Esophagus muscularis mucosa (tissue), 4 donors: Measurements from ENCODE around the gene GPC5. TPM values are rescaled to one million over a fixed set of nuclear protein-coding genes. Genes with fewer than 3 reads are reported as not detected.

Experiments used
- DNase-seq: peaks from one replicate; pipeline ENCODE4 v3.0.0-alpha.2; 2017; ENCODE audit errors: extremely low spot score
- H3K27ac ChIP-seq, 4 donors: fragments of 200-600 bp; sonication (generic); replicated peaks in 1 of 4; 1 replicate in 3 of 4; 2 replicates in 1 of 4; pipeline ENCODE4 v1.5.1; 2016 to 2019; ENCODE audit warnings: mild to moderate bottlenecking in 1 of 4
- H3K27me3 ChIP-seq, 4 donors: fragments of 200-600 bp; sonication (generic); one replicate each; pipeline versions ENCODE4 v1.5.1 to v1.6.0; 2016 to 2019
- H3K36me3 ChIP-seq, 4 donors: fragments of 200-600 bp; sonication (generic); one replicate each; pipeline ENCODE4 v1.5.1; 2016 to 2019
- H3K4me1 ChIP-seq, 4 donors: fragments of 200-600 bp; sonication (generic); one replicate each; pipeline ENCODE4 v1.5.1; 2016 to 2019
- H3K4me3 ChIP-seq, 4 donors: fragments of 200-600 bp; sonication (generic); 1 replicate in 2 of 4; 2 replicates in 2 of 4; pipeline ENCODE4 v1.5.1; 2016 to 2019; ENCODE audit warnings: mild to moderate bottlenecking in 4 of 4, moderate library complexity in 1 of 4
- H3K9me3 ChIP-seq, 4 donors: fragments of 200-600 bp; sonication (generic); 1 replicate in 3 of 4; 2 replicates in 1 of 4; pipeline ENCODE4 v1.5.1; 2016 to 2019
- EP300 ChIP-seq: sonication (generic); formaldehyde crosslinking; IDR thresholded peaks from one replicate; pipeline ENCODE4 v1.6.1; 2017; ENCODE audit warnings: antibody characterized with exemption
- POLR2A ChIP-seq: fragments of 450-650 bp; IDR thresholded peaks from one replicate; pipeline ENCODE4 v1.6.1; 2017; ENCODE audit warnings: antibody characterized with exemption, moderate library complexity, mild to moderate bottlenecking, low read depth
- POLR2AphosphoS5 ChIP-seq, 2 donors: sonication (generic); formaldehyde crosslinking; IDR thresholded peaks; one replicate each; pipeline ENCODE4 v1.6.1; 2017; ENCODE audit warnings: antibody characterized with exemption in 2 of 2
- WGBS: methylation state at CpG from one replicate; pipeline ENCODE4 v1.1.5; 2018; 5-methylcytosine and 5-hydroxymethylcytosine counted together
- intact Hi-C: fragments of 100-400 bp; cut with DNase I; formaldehyde crosslinking; loops from one replicate; pipeline ENCODE4 v1.15.1; 2023
- total RNA-seq, 4 donors: library from RNA; depleted of rRNA; stranded (reverse); fragments of >200 nt; gene quantifications; one replicate each; pipeline versions ENCODE4 v1.1.0 to v1.2.1, GENCODE V29; 2016
- TF ChIP-seq, protein P1 (sequence below), 3 experiments: fragments of 200-600 bp in 2 of 3; fragments of 450-650 bp in 1 of 3; sonication (generic) in 2 of 3; IDR thresholded peaks; one replicate each; pipeline ENCODE4 v1.5.1; 2017 to 2019; ENCODE audit warnings: antibody characterized with exemption in 3 of 3, mild to moderate bottlenecking in 2 of 3, moderate library complexity in 1 of 3

Gene GPC5
- total RNA-seq, 4 donors from 2014 or later = 0.13 to 0.42 (median 0.33) TPM; not detected in 1

DNA sequence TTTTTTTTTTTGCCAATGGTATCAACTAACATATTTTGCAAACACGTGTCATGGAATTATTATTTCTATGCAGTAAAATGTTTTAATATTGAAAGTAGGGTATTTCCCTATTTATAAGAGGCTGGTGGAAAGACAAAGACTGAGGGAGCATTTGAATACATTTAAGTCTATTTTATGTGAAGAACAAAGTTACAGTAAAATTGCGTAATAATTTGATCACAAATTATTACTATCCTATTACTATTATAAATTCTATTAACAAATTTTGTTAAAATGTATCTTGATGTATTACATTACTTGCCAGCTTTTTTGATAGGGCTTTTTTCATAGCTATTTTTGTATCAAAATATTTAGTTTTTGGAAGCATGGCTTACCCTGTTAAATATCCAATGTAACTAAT, 58.4 kb downstream of the GPC5 start:
- 91% methylated on average over 2 of the region's 2 CpGs for WGBS
- H3K27ac ChIP-seq = no peak overlapping the region
- no peak overlapping the region for H3K4me3 ChIP-seq
- no peaks in the 10 kb centered on the region for H3K36me3 ChIP-seq
- H3K4me1 ChIP-seq = no peaks in the 10 kb centered on the region
- intact Hi-C loops = no loop called here
- H3K9me3 ChIP-seq = no peaks in the 10 kb centered on the region
- no peak for DNase-seq
- no peaks in the 10 kb centered on the region for H3K27me3 ChIP-seq
- TF ChIP-seq, protein P1, sequence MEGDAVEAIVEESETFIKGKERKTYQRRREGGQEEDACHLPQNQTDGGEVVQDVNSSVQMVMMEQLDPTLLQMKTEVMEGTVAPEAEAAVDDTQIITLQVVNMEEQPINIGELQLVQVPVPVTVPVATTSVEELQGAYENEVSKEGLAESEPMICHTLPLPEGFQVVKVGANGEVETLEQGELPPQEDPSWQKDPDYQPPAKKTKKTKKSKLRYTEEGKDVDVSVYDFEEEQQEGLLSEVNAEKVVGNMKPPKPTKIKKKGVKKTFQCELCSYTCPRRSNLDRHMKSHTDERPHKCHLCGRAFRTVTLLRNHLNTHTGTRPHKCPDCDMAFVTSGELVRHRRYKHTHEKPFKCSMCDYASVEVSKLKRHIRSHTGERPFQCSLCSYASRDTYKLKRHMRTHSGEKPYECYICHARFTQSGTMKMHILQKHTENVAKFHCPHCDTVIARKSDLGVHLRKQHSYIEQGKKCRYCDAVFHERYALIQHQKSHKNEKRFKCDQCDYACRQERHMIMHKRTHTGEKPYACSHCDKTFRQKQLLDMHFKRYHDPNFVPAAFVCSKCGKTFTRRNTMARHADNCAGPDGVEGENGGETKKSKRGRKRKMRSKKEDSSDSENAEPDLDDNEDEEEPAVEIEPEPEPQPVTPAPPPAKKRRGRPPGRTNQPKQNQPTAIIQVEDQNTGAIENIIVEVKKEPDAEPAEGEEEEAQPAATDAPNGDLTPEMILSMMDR (IDR thresholded peaks at IDR 0.05) = no peak
- TF ChIP-seq EP300 (no peak), POLR2AphosphoS5 (IDR thresholded peaks at IDR 0.05) (no peak), POLR2A (no peak)

DNA sequence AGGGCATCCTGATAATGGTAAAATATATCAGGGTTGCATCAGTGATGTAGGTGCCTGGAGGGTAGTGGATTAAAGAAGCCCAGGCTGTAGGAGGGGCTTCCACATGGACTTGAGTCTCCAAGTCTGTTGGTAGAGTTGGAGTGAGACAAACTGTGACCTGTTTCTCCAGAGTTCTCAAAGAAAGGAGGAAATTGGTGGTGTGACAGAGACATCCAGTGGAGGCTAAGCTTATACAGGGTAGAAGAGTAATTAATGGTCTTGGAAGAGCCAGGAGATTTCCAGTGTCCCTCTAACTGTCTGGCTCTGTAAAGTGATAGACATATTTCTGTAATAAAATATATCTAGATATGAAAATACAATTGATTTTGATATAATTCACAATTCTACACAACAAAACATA, 61.1 kb downstream of the GPC5 start:
- H3K4me1 ChIP-seq = no peaks in the 10 kb centered on the region
- no peaks in the 10 kb centered on the region for H3K9me3 ChIP-seq
- no peaks in the 10 kb centered on the region for H3K27me3 ChIP-seq
- no peak overlapping the region for H3K27ac ChIP-seq
- intact Hi-C loops = no loop called here
- no peak for TF ChIP-seq POLR2AphosphoS5 (IDR thresholded peaks at IDR 0.05)
- no peak for TF ChIP-seq EP300
- TF ChIP-seq, protein P1 (IDR thresholded peaks at IDR 0.05) = no peak
- no peak for TF ChIP-seq POLR2A
- DNase-seq = no peak
- no peak overlapping the region for H3K4me3 ChIP-seq
- H3K36me3 ChIP-seq = no peaks in the 10 kb centered on the region

DNA sequence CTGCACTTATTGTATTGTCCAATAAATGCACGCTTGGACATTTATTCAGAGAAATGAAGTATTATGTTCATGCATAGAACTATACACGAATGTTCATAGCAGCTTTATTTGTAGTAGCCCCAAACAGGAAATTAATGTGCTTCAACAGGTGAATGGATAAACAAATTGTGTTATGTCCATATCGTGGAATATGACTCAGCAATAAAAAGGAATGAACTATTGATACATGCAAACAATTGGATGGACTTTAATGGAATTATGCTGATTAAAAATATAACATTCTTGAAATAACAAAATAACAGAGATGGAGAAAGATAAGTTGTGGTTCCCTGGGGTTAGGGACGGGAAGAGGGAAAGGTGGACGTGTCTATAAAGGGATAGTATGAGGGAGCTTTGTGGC, 65.9 kb downstream of the GPC5 start:
- TF ChIP-seq EP300 = no peak
- no peak for TF ChIP-seq POLR2AphosphoS5 (IDR thresholded peaks at IDR 0.05)
- no peak for TF ChIP-seq POLR2A
- TF ChIP-seq, protein P1 (IDR thresholded peaks at IDR 0.05) = no peak
- no peaks in the 10 kb centered on the region for H3K27me3 ChIP-seq
- no peaks in the 10 kb centered on the region for H3K9me3 ChIP-seq
- H3K4me3 ChIP-seq = no peak overlapping the region
- WGBS = 80% methylated on average over 5 of the region's 5 CpGs
- H3K27ac ChIP-seq = no peak overlapping the region
- no peaks in the 10 kb centered on the region for H3K4me1 ChIP-seq
- no peaks in the 10 kb centered on the region for H3K36me3 ChIP-seq
- intact Hi-C loops = no loop called here
- DNase-seq = no peak

DNA sequence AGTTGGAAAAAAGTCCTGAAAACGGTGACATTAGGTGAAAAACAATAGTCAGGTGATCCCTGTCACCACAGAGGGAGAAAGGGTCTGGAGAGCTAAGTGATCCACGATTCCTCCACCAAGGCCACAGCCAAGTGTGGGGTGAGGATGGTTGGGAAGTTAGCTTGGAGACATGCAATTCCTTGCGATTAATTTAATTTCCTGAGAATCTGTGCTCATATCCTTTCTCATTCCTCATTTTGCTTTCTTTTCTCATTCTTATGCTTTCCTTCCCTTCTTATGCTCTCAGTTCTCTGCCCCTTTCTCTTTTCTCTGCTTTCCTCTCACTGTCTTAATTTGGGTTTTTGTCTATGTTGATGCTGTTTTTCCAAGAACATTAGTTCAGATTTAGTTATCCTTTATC, 68.8 kb downstream of the GPC5 start:
- Histone ChIP-seq H3K27me3 (no peaks in the 10 kb centered on the region), H3K36me3 (no peaks in the 10 kb centered on the region), H3K4me1 (no peaks in the 10 kb centered on the region), H3K4me3 (no peak overlapping the region), H3K9me3 (no peaks in the 10 kb centered on the region), H3K27ac (no peak overlapping the region)
- no peak for DNase-seq
- intact Hi-C loops = no loop called here
- TF ChIP-seq EP300 = no peak
- TF ChIP-seq, protein P1 (IDR thresholded peaks at IDR 0.05) = no peak
- TF ChIP-seq POLR2A = no peak
- TF ChIP-seq POLR2AphosphoS5 (IDR thresholded peaks at IDR 0.05) = no peak
- 76% methylated on average over 3 of the region's 3 CpGs for WGBS

DNA sequence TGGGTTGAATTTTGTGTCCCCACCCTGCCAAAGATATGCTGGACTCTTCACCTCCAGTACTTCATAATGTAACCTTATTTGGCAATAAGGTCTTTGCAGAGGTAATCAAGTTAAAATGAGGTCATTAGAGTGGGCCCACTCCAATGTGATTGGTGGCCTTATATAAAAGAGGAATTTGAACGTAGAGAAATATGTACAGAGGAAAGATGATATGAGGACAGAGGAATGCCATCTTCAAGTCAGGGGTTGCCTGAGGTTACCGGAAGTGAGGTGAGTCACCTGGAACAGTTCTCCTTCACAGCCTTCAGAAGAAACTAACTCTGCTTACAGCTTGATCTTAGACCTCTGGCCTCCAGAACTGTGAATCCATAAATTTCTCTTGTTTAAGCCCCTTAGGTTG, 69.9 kb downstream of the GPC5 start:
- no peak for DNase-seq
- H3K9me3 ChIP-seq = no peaks in the 10 kb centered on the region
- H3K27me3 ChIP-seq = no peaks in the 10 kb centered on the region
- intact Hi-C loops = no loop called here
- H3K27ac ChIP-seq = no peak overlapping the region
- 76% methylated on average over 2 of the region's 2 CpGs for WGBS
- no peaks in the 10 kb centered on the region for H3K36me3 ChIP-seq
- no peaks in the 10 kb centered on the region for H3K4me1 ChIP-seq
- H3K4me3 ChIP-seq = no peak overlapping the region
- TF ChIP-seq POLR2A (no peak), POLR2AphosphoS5 (IDR thresholded peaks at IDR 0.05) (no peak)
- TF ChIP-seq, protein P1 (IDR thresholded peaks at IDR 0.05) = no peak
